ENCODE measurements around the gene HM13. TPM values are rescaled to one million over a fixed set of nuclear protein-coding genes. Genes with fewer than 3 reads are reported as not detected.

The HM13 gene
- total and polyA plus RNA-seq, 2 donors (not counting 3 experiments of a cell fraction or from before 2014, with no cell fraction given) = 211 to 218 TPM

DNA sequence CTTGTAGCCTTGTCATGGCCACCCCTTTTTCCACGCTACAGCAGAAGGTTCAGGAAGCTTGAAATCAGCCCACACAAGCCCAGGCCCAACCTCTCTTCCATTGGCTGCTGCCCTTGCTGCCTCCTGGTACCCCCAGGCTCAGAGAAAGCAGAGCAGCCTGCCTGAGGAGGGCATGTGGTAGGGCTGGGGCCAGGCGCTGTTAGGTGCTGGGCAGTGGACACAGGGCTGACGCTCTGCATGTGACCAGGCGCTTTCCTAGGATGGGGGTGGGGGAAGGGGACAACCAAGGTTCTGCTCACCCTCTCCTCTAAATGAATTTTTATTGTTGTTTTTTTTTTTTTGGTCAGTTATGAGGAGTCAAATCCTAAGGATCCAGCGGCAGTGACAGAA lies 54.5 kb downstream of the HM13 start:
- H4K20me1 ChIP-seq (replicated peaks; ENCODE audit: control insufficient read depth, extremely low read depth, insufficient read depth, low read length) = no peaks in the 10 kb centered on the region
- CTCF ChIA-PET = interaction anchor here (1.4 to 30.9 kb wide), 9 partner anchors 8 to 155 kb away, joined by 3 to 1817 read pairs (median 9); partner anchors contain the start of genes BCL2L1 and ID1
- intact Hi-C loops (cut with micrococcal nuclease) (loop anchor here (1.0 kb wide), 1 partner anchor 44 kb away; no protein-coding TSS in a partner anchor), dilution Hi-C loops (cut with MboI; ENCODE audit: extremely low pct_ligation_motif_present, low sequenced_read_pairs) (no loop called here)
- no peak for TF ChIP-seq MYC (IDR thresholded peaks at IDR 0.05; ENCODE audit: low read depth, low read length)
- no peak for TF ChIP-seq CTCF (IDR thresholded peaks at IDR 0.05; ENCODE audit: extremely low read depth in 1 of 2, insufficient read depth in 1 of 2, low read depth in 1 of 2, low read length in 2 of 2)
- TF ChIP-seq JUN (IDR thresholded peaks at IDR 0.05; ENCODE audit: borderline replicate concordance, insufficient read depth, insufficient read length, low read depth) = no peak
- no peak for TF ChIP-seq POLR2A (IDR thresholded peaks at IDR 0.05; ENCODE audit: low read depth, low read length)
- TF ChIP-seq, protein P1, sequence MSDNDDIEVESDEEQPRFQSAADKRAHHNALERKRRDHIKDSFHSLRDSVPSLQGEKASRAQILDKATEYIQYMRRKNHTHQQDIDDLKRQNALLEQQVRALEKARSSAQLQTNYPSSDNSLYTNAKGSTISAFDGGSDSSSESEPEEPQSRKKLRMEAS (IDR thresholded peaks at IDR 0.05; ENCODE audit: insufficient read depth, insufficient read length) = no peak
- no peak for TF ChIP-seq EZH2 (IDR thresholded peaks at IDR 0.05; ENCODE audit: borderline replicate concordance, low read depth, low read length, severe bottlenecking)
- TF ChIP-seq POLR2AphosphoS5 (IDR thresholded peaks at IDR 0.05; ENCODE audit: insufficient read depth, low read depth, low read length) = no peak
- TF ChIP-seq FOS (IDR thresholded peaks at IDR 0.05; ENCODE audit: borderline replicate concordance, insufficient read depth, low read length) = no peak
- TF ChIP-seq GATA2 (IDR thresholded peaks at IDR 0.05; ENCODE audit: insufficient read depth, insufficient read length, low read depth, low read length) = no peak
- peaks cover 4 to 6% of the 10 kb centered on the region in 2 experiments for H3K36me3 ChIP-seq (ENCODE audit: control insufficient read depth in 2 of 2, extremely low read depth in 1 of 2, insufficient read depth in 2 of 2, low read length in 2 of 2)
- POLR2A ChIA-PET = interaction anchor here (1.3 to 3.9 kb wide), 3 partner anchors 36 to 43 kb away, joined by 6 to 29 read pairs (median 9); partner anchors contain the start of gene ID1
- no peak for FAIRE-seq
- no TSS peak for BruUV-seq (replicated peaks)
- H3K4me3 ChIP-seq (replicated peaks in 1 of 3; ENCODE audit: insufficient read depth in 1 of 3, low read depth in 1 of 3, low read length in 3 of 3) = no peak overlapping the region
- H3K27me3 ChIP-seq (ENCODE audit: control insufficient read depth in 2 of 2, insufficient read depth in 2 of 2, low read length in 2 of 2) = no peaks in the 10 kb centered on the region
- no peak overlapping the region for H2AFZ ChIP-seq (ENCODE audit: low read depth, low read length)
- H3K4me1 ChIP-seq (ENCODE audit: control insufficient read depth, extremely low read depth, insufficient read depth, low read length) = peaks cover 41% of the 10 kb centered on the region
- H3K9me3 ChIP-seq (replicated peaks; ENCODE audit: control insufficient read depth, insufficient read depth, low read length) = no peaks in the 10 kb centered on the region
- no peak overlapping the region for H3K4me2 ChIP-seq (ENCODE audit: insufficient read depth, low read length)
- H3K79me2 ChIP-seq (ENCODE audit: control insufficient read depth, insufficient read depth, low read length) = no peaks in the 10 kb centered on the region
- H3K9me1 ChIP-seq (replicated peaks; ENCODE audit: control insufficient read depth, extremely low read depth, insufficient read depth, low read length) = no peaks in the 10 kb centered on the region
- peak overlapping the region; percentile 0 for H3K9ac ChIP-seq (replicated peaks; ENCODE audit: extremely low read depth, insufficient read depth, low read length)
- peak overlapping the region; percentile 59 for H3K27ac ChIP-seq (ENCODE audit: insufficient read depth, low read depth, low read length)
- DNase-seq (ENCODE audit: low read depth, low spot score) = no peak

Data from endothelial cell of umbilical vein (primary cell).